ENCODE measurements around the gene KIFC3. TPM values are rescaled to one million over a fixed set of nuclear protein-coding genes. Genes with fewer than 3 reads are reported as not detected.
"Not testable (repeated sequence)": the region's sequence is repeated elsewhere in the genome, so short reads cannot be mapped to it uniquely, and the experiment has no call there.

The KIFC3 gene
- total and polyA plus RNA-seq, 2 of the 8 experiments (the other 6 are each of a cell fraction or from before 2014, with no cell fraction given), result 2.1 to 7.1 TPM

DNA sequence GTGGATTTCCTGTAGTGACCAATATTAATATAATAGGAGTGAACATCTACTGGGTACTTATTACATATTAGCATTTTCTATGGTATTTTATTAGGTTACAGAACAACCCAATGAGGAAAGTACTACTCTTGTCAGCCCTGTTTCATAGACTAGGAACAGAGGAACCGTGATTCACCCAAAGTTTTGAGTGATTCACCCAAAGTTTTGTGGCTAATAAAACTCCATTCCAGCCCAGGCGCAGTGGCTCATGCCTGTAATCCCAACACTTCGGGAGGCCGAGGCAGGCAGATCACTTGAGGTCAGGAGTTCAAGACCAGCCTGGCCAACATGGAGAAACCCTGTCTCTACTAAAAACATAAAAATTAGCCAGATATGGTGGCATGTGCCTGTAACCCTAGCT lies 33.1 kb upstream of the KIFC3 start:
- CTCF ChIA-PET (ENCODE audit: partially characterized antibody), result interaction anchor here (0.9 to 2.9 kb wide), 7 partner anchors 10 to 64 kb away, joined by 3 to 10 read pairs (median 4); partner anchors contain the start of gene KIFC3

More for the DNA sequence above, 33.1 kb upstream of the KIFC3 start:
- 92% methylated on average over 4 of the region's 4 CpGs; no CpG with 5 or more reads in 1 of the 2 experiments for WGBS, 2 experiments (ENCODE audit: extremely low coverage in 1 of 2, insufficient coverage in 1 of 2, insufficient read length in 1 of 2, insufficient replicate concordance in 2 of 2, low coverage in 1 of 2, low lambda C conversion rate in 2 of 2, missing lambda C conversion rate in 1 of 2)
- POLR2A ChIA-PET (ENCODE audit: partially characterized antibody), result interaction anchor here (0.8 to 1.8 kb wide), 4 partner anchors 9 to 24 kb away, joined by 3 to 4 read pairs (median 3); no protein-coding TSS in a partner anchor
- not testable (repeated sequence) for H3K36me3 ChIP-seq (ENCODE audit: control insufficient read depth in 2 of 4, insufficient read depth in 4 of 4, low read length in 3 of 4); H2BK5ac ChIP-seq (ENCODE audit: low read depth, low read length); H3K23me2 ChIP-seq (ENCODE audit: low read depth, low read length); DNase-seq (ENCODE audit: low read depth in 1 of 2, low spot score in 2 of 2); FAIRE-seq; H3K79me1 ChIP-seq (ENCODE audit: low read depth, low read length); H3K27me3 ChIP-seq (replicated peaks in 1 of 4; ENCODE audit: control insufficient read depth in 3 of 4, extremely low read depth in 1 of 4, insufficient read depth in 3 of 4, low read length in 3 of 4); H3K4me3 ChIP-seq (ENCODE audit: extremely low read depth in 1 of 4, insufficient read depth in 2 of 4, low read depth in 3 of 4, low read length in 4 of 4); H4K20me1 ChIP-seq (replicated peaks in 1 of 2; ENCODE audit: control insufficient read depth in 1 of 2, insufficient read depth in 2 of 2, low read length in 2 of 2); H3K56ac ChIP-seq (replicated peaks; ENCODE audit: insufficient read length, low read depth, low read length); H3K4ac ChIP-seq (replicated peaks; ENCODE audit: insufficient read length, low read depth, low read length); H3K18ac ChIP-seq (ENCODE audit: extremely low read depth, low read length); H4K5ac ChIP-seq (ENCODE audit: insufficient read length, low read depth, low read length); H2BK120ac ChIP-seq (replicated peaks; ENCODE audit: low read depth, low read length); H4K91ac ChIP-seq (replicated peaks; ENCODE audit: insufficient read length, low read length); H2AFZ ChIP-seq (ENCODE audit: low read length); H3K9ac ChIP-seq (replicated peaks in 1 of 4; ENCODE audit: extremely low read depth in 1 of 4, low read depth in 3 of 4, low read length in 3 of 4); H4K8ac ChIP-seq (ENCODE audit: extremely low read depth, insufficient read depth, low read length); H3K79me2 ChIP-seq (ENCODE audit: control insufficient read depth in 1 of 2, insufficient read depth in 2 of 2, low read length in 2 of 2); H3K9me3 ChIP-seq (ENCODE audit: insufficient read depth in 2 of 2, low read depth in 1 of 2, low read length in 1 of 2); H2BK15ac ChIP-seq (ENCODE audit: low read length); H3K4me2 ChIP-seq (ENCODE audit: insufficient read depth in 1 of 2, low read depth in 2 of 2, low read length in 2 of 2); H3K27ac ChIP-seq (ENCODE audit: low read depth, low read length); H2AK5ac ChIP-seq (ENCODE audit: low read depth, low read length); H3K14ac ChIP-seq (ENCODE audit: insufficient read length); H3K23ac ChIP-seq (ENCODE audit: insufficient read length); H2BK20ac ChIP-seq (ENCODE audit: low read length)
- H2BK12ac ChIP-seq (ENCODE audit: low read depth, low read length), result 0 out of 2 replicates have a peak overlapping the region, but pooled peaks have one; percentile 52
- peaks cover 6 to 12% (median 9%) of the 10 kb centered on the region in 4 experiments for H3K4me1 ChIP-seq (replicated peaks in 1 of 4; ENCODE audit: control insufficient read depth in 3 of 4, insufficient read depth in 4 of 4, low read length in 3 of 4)
